Astrocyte (in vitro differentiated cells and primary cell): ENCODE data around the gene OR3A3. TPM values are rescaled to one million over a fixed set of nuclear protein-coding genes. Genes with fewer than 3 reads are reported as not detected.

Experiments used
- DNase-seq: peaks from one replicate; pipeline ENCODE4 v3.0.0-alpha.2; 2010; ENCODE audit warnings: low read depth
- FAIRE-seq: peaks from 2 replicates; lab custom pipeline; 2011; peaks lifted over from hg19 to GRCh38; lab: Jason Lieb, UNC
- H2AFZ ChIP-seq: 2 replicates; pipeline ENCODE4 v1.6.0; 2012; ENCODE audit warnings: low read depth, low read length, inconsistent platforms
- H3K27ac ChIP-seq: 2 replicates; pipeline ENCODE4 v1.5.1; 2011; ENCODE audit warnings: low read depth, low read length, inconsistent platforms
- H3K27me3 ChIP-seq: 2 replicates; pipeline ENCODE4 v1.6.0; 2011; ENCODE audit warnings: low read length, inconsistent platforms; ENCODE audit not compliant: insufficient read depth
- H3K36me3 ChIP-seq: 2 replicates; pipeline ENCODE4 v1.5.1; 2011; ENCODE audit warnings: low read length, inconsistent platforms; ENCODE audit not compliant: insufficient read depth
- H3K4me1 ChIP-seq: 2 replicates; pipeline ENCODE4 v1.5.1; 2011; ENCODE audit warnings: low read length, inconsistent platforms; ENCODE audit not compliant: insufficient read depth
- H3K4me2 ChIP-seq: 2 replicates; pipeline ENCODE4 v1.6.0; 2012; ENCODE audit warnings: low read length, inconsistent platforms
- H3K4me3 ChIP-seq: 2 replicates; pipeline ENCODE4 v1.5.1; 2011; ENCODE audit warnings: low read depth, mild to moderate bottlenecking, low read length, inconsistent platforms; ENCODE audit not compliant: insufficient read depth
- H3K79me2 ChIP-seq: 2 replicates; pipeline ENCODE4 v1.6.0; 2012; ENCODE audit warnings: mild to moderate bottlenecking, low read length, inconsistent platforms; ENCODE audit not compliant: insufficient read depth
- H3K9ac ChIP-seq: 2 replicates; pipeline ENCODE4 v1.6.0; 2012; ENCODE audit warnings: mild to moderate bottlenecking, low read length, inconsistent platforms
- H3K9me3 ChIP-seq: 2 replicates; pipeline ENCODE4 v1.5.1; 2012; ENCODE audit warnings: low read depth, mild to moderate bottlenecking, low read length, inconsistent platforms; ENCODE audit not compliant: insufficient read depth
- H4K20me1 ChIP-seq: 2 replicates; pipeline ENCODE4 v1.6.0; 2012; ENCODE audit warnings: low read length, inconsistent platforms; ENCODE audit not compliant: insufficient read depth
- H3K27ac Mint-ChIP-seq: one replicate; pipeline ENCODE4 v1.8.0; 2021; ENCODE audit warnings: mild to moderate bottlenecking, mixed read lengths; ENCODE audit not compliant: unreplicated experiment
- H3K27me3 Mint-ChIP-seq: one replicate; pipeline ENCODE4 v1.8.0; 2021; ENCODE audit warnings: low read depth, mixed read lengths; ENCODE audit not compliant: unreplicated experiment
- H3K36me3 Mint-ChIP-seq: one replicate; pipeline ENCODE4 v1.8.0; 2021; ENCODE audit warnings: low read depth, mixed read lengths; ENCODE audit not compliant: unreplicated experiment
- H3K4me1 Mint-ChIP-seq: one replicate; pipeline ENCODE4 v1.8.0; 2021; ENCODE audit warnings: low read depth, mixed read lengths; ENCODE audit not compliant: unreplicated experiment
- H3K4me3 Mint-ChIP-seq: one replicate; pipeline ENCODE4 v1.8.0; 2021; ENCODE audit warnings: mild to moderate bottlenecking, moderate library complexity, mixed read lengths; ENCODE audit not compliant: unreplicated experiment
- H3K9me3 Mint-ChIP-seq: one replicate; pipeline ENCODE4 v1.8.0; 2021; ENCODE audit warnings: mild to moderate bottlenecking, mixed read lengths; ENCODE audit not compliant: unreplicated experiment
- CTCF ChIP-seq: IDR thresholded peaks from 2 replicates; pipeline ENCODE4 v1.5.1; 2011; ENCODE audit warnings: low read depth, mild to moderate bottlenecking, inconsistent platforms, low read length, moderate library complexity; ENCODE audit not compliant: insufficient read depth
- EZH2 ChIP-seq: IDR thresholded peaks from 2 replicates; pipeline ENCODE4 v1.6.1; 2012; ENCODE audit warnings: mild to moderate bottlenecking, low read length, inconsistent platforms; ENCODE audit not compliant: insufficient read depth
- total RNA-seq: library from RNA; stranded (reverse); gene quantifications from 2 replicates; pipeline ENCODE4 v1.2.1, GENCODE V29; 2021

Gene OR3A3
- total RNA-seq, 1 donor from 2014 or later: not detected

DNA sequence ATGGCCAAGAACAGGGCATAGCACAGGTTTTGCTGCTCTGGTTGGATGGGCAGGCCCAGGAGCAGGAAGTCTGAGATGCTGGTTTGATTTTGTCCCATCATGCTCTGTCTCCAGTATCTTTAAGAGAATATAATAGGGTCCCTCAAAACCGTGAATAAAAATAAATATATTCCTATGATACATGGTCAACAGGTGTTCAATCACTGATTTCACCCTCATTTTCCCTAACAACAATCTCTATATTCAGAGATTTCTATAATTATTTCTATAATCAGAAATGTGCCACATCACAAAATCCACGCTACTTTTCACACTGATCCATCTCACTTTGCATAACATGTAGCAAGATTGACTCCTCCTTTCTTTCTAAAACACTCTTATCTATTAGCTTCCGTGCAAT lies 22.6 kb downstream of the OR3A3 start, which contains the start of gene OR1E2:
OR1E2 (minus strand) TSS at position 101 of the 400 bp plus-strand sequence; CDS start at position 101, 0 bp downstream.
- H3K27me3 ChIP-seq: no peaks in the 10 kb centered on the region
- no peaks in the 10 kb centered on the region for H3K36me3 ChIP-seq
- FAIRE-seq (no peak), DNase-seq (no peak)
- no peaks in the 10 kb centered on the region for H3K79me2 ChIP-seq
- Mint-ChIP-seq H3K4me1 (no peaks in the 10 kb centered on the region), H3K9me3 (peaks cover 6% of the 10 kb centered on the region), H3K4me3 (no peak within 1 kb of the TSS), H3K27me3 (peaks cover 3% of the 10 kb centered on the region), H3K36me3 (no peaks in the 10 kb centered on the region), H3K27ac (no peak within 1 kb of the TSS)
- TF ChIP-seq CTCF: no peak
- no peak for TF ChIP-seq EZH2
- no peaks in the 10 kb centered on the region for H3K4me1 ChIP-seq
- H3K9ac ChIP-seq: no peak within 1 kb of the TSS
- H2AFZ ChIP-seq: no peak within 1 kb of the TSS
- no peak within 1 kb of the TSS for H3K4me2 ChIP-seq
- H3K4me3 ChIP-seq: no peak within 1 kb of the TSS
- H3K9me3 ChIP-seq: no peaks in the 10 kb centered on the region
- H4K20me1 ChIP-seq: no peaks in the 10 kb centered on the region
- H3K27ac ChIP-seq: no peak within 1 kb of the TSS

GRCh38 chr17:3438368-3438767 lies 27.2 kb downstream of the OR3A3 start:
- no peak overlapping the region for H3K4me3 Mint-ChIP-seq
- H3K27me3 ChIP-seq: no peaks in the 10 kb centered on the region
- no peak overlapping the region for H3K27ac Mint-ChIP-seq
- H3K4me3 ChIP-seq: no peak overlapping the region
- TF ChIP-seq CTCF (no peak), EZH2 (no peak)
- no peaks in the 10 kb centered on the region for H4K20me1 ChIP-seq
- FAIRE-seq (no peak), DNase-seq (no peak)
- H2AFZ ChIP-seq: no peak overlapping the region
- peaks cover 2% of the 10 kb centered on the region for H3K9me3 Mint-ChIP-seq
- H3K4me1 Mint-ChIP-seq: no peaks in the 10 kb centered on the region
- peaks cover 10% of the 10 kb centered on the region for H3K27me3 Mint-ChIP-seq
- H3K27ac ChIP-seq: no peak overlapping the region
- H3K4me1 ChIP-seq: no peaks in the 10 kb centered on the region
- no peak overlapping the region for H3K9ac ChIP-seq
- no peaks in the 10 kb centered on the region for H3K79me2 ChIP-seq
- H3K9me3 ChIP-seq: no peaks in the 10 kb centered on the region
- H3K4me2 ChIP-seq: no peak overlapping the region
- no peaks in the 10 kb centered on the region for H3K36me3 Mint-ChIP-seq
- no peaks in the 10 kb centered on the region for H3K36me3 ChIP-seq

DNA sequence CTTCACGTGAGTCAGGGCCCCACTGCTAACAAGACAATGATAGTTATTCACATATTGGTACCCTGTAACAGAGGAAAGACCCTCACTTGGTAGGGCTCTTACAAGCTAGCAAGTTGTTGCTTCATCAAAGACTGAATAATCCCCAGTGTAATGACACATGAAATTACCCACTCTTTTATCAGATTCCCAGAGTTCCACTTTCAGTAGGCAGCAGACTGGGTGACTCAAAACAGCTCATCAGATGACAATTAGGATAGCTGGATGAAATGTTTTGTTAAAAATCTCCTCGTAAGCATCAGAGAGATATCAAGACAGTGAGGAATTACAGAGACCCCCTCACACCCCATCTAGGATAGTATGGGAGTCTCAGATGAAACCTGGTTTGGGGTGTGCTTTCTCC lies 29.3 kb downstream of the OR3A3 start:
- FAIRE-seq (no peak), DNase-seq (no peak)
- Histone ChIP-seq H4K20me1 (no peaks in the 10 kb centered on the region), H3K4me3 (no peak overlapping the region), H3K4me1 (no peaks in the 10 kb centered on the region), H3K9ac (no peak overlapping the region), H3K27me3 (no peaks in the 10 kb centered on the region), H3K79me2 (no peaks in the 10 kb centered on the region), H3K36me3 (no peaks in the 10 kb centered on the region), H3K9me3 (no peaks in the 10 kb centered on the region), H2AFZ (no peak overlapping the region), H3K4me2 (no peak overlapping the region), H3K27ac (no peak overlapping the region)
- peaks cover 2% of the 10 kb centered on the region for H3K9me3 Mint-ChIP-seq
- H3K27ac Mint-ChIP-seq: no peak overlapping the region
- no peak for TF ChIP-seq CTCF
- TF ChIP-seq EZH2: no peak
- H3K36me3 Mint-ChIP-seq: no peaks in the 10 kb centered on the region
- H3K27me3 Mint-ChIP-seq: peaks cover 8% of the 10 kb centered on the region
- H3K4me3 Mint-ChIP-seq: no peak overlapping the region
- no peaks in the 10 kb centered on the region for H3K4me1 Mint-ChIP-seq
